Measurements from ENCODE around the gene FEM1A.
"Not testable (repeated sequence)": the region's sequence is repeated elsewhere in the genome, so short reads cannot be mapped to it uniquely, and the experiment has no call there.

The FEM1A gene

GRCh38 chr19:4774136-4774535 lies 17.4 kb upstream of the FEM1A start:
- DNase-seq: no peak

DNA sequence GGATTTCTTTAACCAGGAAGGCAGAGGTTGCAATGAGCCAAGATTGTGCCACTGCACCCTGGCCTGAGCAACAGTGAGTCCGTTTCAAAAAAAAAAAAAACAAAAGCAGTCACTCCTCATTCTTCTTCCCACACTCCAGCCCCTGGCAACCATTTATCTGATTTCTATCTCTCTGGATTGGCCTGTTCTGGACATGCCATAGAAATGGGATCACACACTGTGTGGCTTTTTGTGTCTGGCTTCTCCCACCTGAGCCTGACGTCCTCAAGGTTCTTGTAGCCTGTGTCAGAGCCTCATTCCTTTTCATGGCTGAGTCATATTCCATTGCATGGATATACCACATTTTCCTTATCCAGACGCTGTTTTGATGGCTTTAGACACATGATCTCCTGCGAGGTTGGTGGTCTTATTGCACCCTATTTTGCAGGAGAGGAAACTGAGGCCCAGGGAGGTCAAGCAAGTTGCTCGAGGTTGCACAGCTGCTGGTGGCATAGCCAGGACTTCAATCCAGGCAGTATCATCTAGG lies 15.8 kb upstream of the FEM1A start:
- no peak for DNase-seq

- no peak for DNase-seq
Observed at GRCh38 chr19:4776436-4777211, 14.9 kb upstream of the FEM1A start.

DNA sequence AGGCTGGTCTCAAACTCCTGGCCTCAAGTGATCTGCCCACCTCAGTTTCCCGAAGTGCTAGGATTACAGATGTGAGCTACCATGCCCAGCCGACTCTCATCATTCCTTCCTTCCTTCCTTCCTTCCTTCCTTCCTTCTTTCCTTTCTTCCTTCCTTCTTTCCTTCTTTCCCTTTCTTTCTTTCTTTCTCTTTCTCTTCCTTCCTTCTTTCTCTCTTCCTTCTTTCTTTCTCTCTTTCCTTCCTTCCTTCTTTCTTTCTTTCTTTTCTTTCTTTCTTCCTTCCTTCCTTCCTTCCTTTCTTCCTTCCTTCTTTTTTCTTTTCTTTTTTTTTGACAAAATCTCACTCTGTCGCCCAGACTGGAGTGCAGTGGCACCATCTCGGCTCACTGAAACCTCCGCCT lies 13.4 kb upstream of the FEM1A start:
- not testable (repeated sequence) for DNase-seq

- DNase-seq: no peak
Observed at GRCh38 chr19:4780860-4781259, 10.7 kb upstream of the FEM1A start.

DNA sequence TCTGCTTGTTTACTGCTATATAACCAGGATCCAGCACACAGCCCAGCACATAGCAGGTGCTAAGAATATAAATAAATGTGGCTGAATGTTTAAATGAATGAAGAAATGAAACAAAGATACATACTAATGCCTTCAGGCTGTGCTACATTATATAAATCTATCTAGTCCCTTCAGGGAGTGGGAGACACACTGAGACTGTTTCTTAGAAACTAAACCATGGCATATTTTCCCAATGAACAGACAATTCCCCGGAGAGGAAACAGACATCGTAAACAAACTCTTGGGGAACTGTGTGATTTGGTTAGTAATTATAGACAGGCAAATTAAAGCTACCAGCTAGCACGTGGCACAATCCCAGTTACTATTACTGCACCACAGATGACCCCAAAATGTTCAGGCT lies 9.7 kb upstream of the FEM1A start:
- no peak for DNase-seq

DNA sequence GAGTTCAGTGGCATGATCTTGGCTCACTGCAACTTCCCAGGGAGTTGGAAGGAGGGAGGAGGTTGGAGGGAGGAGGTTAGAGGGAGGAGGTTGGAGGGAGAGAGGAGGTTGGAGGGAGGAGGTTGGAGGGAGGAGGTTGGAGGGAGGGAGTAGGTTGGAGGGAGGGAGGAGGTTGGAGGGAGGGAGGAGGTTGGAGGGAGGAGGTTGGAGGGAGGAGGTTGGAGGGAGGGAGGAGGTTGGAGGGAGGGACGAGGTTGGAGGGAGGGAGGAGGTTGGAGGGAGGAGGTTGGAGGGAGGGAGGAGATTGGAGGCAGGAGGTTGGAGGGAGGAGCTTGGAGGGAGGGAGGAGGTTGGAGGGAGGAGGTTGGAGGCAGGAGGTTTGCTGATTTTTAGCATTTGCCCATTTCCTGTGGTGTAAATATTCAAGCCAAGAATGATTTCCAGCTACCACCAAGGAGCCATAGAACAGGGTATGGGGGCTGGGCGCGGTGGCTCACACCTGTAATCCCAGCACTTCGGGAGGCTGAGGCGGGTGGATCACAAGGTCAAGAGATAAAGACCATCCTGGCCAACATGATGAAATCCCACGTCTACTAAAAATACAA lies 5.0 kb upstream of the FEM1A start:
- not testable (repeated sequence) for DNase-seq

DNA sequence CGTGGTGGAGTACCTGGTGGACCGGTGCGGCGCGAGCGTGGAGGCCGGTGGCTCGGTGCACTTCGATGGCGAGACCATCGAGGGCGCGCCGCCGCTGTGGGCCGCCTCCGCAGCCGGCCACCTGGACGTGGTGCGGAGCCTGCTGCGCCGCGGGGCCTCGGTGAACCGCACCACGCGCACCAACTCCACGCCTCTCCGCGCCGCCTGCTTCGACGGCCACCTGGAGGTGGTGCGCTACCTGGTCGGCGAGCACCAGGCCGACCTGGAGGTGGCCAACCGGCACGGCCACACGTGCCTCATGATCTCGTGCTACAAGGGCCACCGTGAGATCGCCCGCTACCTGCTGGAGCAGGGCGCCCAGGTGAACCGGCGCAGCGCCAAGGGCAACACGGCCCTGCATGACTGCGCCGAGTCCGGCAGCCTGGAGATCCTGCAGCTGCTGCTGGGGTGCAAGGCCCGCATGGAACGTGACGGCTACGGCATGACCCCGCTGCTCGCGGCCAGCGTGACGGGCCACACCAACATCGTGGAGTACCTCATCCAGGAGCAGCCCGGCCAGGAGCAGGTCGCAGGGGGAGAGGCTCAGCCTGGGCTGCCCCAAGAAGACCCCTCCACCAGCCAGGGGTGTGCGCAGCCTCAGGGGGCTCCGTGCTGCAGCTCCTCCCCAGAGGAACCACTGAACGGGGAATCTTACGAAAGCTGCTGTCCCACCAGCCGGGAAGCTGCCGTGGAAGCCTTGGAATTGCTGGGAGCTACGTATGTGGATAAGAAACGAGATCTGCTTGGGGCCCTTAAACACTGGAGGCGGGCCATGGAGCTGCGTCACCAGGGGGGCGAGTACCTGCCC lies 708 bp downstream of the FEM1A start:
- DNase-seq: not testable (repeated sequence)

- not testable (repeated sequence) for DNase-seq
Observed at GRCh38 chr19:4792866-4793195, 1.3 kb downstream of the FEM1A start.

- DNase-seq: not testable (repeated sequence)
Observed at GRCh38 chr19:4793278-4793677, 1.7 kb downstream of the FEM1A start.

GRCh38 chr19:4794971-4795370 lies 3.4 kb downstream of the FEM1A start:
- DNase-seq: no peak

DNA sequence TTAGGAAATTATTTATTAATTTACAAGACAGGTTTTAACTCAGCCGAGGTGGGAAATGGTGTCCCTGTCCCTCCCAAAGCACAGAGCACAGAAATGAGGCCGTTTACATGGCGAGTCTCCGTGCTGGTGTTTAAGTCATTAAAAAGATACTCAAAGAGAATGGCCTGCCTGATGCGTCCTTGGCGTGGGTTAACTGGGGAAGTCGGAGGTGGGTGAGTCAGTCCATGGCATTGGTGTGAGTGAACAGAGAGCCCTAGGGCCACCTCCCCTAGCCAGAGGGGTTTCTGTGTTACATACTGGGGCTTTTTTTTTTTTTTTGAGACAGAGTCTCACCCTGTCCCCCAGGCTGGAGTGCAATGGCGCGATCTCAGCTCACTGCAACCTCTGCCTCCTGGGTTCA lies 3.9 kb downstream of the FEM1A start:
- no peak for DNase-seq

GRCh38 chr19:4800591-4801081 lies 9.1 kb downstream of the FEM1A start:
- no peak for DNase-seq

DNA sequence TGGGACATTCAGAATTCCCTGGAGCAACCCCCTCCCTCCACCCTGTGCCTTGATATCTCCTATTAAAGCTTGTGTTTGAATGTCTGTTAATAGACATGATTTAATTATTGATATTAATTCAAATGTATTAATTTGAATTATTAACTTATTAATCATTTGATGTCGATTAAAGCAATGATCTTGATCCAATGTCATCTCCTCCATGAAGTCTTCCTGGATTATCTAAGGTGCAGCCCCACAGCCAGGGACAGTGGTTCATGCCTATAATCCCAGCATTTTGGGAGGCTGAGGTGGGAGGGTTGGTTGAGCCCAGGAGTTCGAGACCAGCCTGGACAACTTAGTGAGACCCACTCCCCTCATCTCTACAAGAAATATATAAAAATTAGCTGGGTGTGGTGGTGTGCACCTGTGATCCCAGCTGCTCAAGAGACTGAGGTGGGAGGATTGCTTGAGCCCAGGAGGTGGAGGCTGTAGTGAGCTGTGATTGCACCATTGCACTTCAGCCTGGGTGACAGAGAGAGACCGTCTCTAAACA lies 9.6 kb downstream of the FEM1A start:
- DNase-seq: no peak

DNA sequence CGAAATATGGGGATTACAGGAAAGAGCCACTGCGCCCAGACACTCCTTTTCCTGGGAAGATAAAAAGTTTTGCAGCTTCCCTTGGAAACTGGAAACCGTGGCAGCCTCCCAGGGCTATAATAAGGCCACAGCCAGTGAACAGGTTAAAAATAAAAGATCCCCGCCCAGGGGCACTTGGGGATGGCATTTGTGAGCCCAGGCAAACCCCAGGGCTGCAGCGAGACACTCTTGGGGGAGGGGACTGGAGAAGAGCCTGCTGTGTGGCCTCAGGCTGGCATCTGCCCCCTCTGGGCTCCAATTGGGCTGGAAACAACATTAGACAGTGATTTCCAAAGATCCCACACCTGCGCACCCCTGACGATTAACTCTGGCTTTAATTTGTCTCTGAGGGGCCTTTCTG lies 11.2 kb downstream of the FEM1A start:
- no peak for DNase-seq

DNA sequence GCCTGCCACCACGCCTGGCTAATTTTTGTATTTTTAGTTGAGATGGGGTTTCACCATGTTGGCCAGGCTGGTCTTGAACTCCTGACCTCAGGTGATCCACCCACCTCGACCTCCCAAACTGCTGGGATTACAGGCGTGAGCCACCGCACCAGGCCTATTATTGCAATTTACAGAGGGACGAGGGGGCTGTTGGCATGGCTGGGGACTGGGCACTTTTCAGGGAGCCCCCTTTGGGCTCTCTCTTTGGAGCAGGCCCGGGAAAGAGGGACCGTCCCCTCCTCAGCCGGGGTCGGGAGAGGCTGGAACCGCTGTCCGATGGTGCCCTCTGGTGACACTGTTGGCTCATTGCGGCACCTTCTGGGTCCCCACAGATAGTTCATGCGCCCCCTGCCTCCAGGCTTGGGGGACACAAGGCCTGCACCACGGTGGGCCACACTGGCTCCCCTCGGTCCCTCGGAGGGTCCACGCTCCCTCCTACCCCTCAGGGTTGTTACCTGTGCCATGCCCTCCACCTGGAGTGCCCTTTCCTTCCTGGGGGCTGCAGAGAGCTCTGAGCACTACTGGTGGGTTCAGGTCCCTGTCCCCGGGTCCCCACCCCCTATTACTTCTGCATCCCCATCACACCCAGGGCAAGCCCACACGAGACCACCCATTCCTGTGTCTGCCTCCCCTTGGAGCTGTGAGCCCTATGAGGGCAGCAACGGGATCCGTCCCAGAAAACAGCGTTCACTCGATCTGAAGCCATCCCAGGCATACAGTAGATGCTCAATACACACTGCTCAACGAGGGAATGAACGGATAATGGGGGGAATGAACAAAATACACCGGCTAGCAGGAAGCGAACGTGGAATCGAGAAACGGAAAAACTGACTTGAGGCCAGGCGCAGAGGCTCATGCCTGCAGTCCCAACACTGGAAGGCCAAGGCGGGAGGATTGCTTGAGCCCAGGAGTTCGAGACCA lies 12.5 kb downstream of the FEM1A start:
- no peak for DNase-seq

GRCh38 chr19:4805140-4805539 lies 13.6 kb downstream of the FEM1A start:
- DNase-seq: not testable (repeated sequence)

DNA sequence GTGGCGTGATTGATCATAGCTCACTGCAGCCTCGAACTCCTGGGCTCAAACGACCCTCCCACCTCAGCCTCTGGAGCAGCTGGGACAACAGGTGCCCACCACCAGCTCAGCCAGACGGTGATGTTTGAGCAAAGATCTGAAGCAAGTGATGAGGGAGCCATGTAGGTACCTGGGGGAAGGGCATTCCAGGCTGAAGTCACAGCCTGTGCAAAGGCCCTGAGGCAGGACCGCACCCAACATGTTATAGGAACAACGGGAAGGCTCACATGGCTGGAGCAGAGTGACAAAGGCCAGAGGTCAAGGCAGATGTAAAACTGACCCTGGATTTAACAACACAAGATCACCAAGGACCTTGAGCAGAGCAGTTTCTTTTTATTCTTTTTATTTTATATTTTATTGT lies 14.8 kb downstream of the FEM1A start:
- DNase-seq: no peak

DNA sequence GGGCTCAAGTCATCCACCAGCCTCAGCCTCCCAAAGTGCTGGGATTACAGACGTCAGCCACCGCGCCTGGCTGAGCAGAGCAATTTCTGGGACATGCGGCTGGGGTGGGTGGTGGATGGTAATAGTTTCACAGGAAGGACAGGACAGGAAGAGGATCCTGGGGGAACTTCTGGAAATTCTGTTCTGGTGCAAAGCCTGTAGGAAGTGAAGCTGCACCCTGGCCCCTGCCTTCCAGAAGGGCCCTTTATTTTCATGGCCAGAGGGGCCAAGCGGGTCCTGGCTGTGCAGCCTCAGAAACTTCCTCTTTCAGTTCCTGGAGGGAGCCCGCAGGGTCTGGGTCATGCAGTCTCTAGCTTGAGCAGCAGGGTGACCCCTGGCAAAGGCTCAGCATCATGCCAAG lies 15.7 kb downstream of the FEM1A start:
- DNase-seq: no peak

DNA sequence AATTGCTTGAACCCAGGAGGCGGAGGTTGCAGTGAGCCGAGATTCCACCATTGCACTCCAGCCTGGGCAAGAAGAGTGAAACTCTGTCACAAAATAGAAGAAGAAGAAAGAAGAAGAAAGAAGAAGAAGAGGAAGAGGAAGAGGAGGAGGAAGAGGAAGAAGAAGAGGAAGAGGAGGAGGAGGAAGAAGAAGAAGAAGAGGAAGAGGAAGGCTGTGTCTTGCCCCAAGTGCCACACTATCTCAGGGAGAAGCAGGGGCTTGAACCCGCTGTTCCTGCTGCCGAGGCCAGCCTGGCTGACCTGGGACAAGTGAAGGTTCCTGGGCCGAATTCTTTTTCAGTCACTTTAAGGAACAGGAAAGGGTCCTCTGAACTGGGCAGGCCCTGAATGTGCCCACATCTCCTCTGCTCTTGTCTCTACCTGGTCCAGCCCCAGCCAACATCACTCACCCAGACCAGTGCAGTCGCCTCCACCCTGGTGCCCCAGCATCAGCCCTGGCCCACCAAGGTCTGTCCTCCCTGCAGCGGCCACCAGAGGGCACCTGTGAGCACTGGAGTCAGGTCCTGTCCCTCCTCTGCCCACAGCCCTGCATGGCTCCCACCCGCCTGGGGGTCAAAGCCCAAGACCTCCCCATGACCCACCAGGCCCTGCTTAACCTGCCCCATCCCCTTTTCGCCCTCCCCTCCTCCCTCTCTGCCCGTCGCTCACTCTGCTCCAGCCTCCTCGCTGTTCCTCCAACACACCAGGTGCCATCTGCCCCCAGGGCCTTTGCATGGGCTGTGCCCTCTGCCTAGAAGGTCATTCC lies 20.0 kb downstream of the FEM1A start:
- peak; percentile 44 for DNase-seq
